Measurements from ENCODE around the gene EFCAB14.
A peak's percentile ranks its signal among the peaks of the same experiment; 100 is the strongest.

Gene EFCAB14

GRCh38 chr1:46691997-46692790 lies 26.7 kb downstream of the EFCAB14 start:
- in situ Hi-C loops (cut with HindIII; ENCODE audit: low sequenced_read_pairs), result no loop called here
- DNase-seq (ENCODE audit: low read depth, low spot score), result no peak
- peak; percentile 12 for TF ChIP-seq CTCF (IDR thresholded peaks at IDR 0.05; ENCODE audit: low read depth, low read length)

GRCh38 chr1:46690931-46691421 lies 27.9 kb downstream of the EFCAB14 start:
- no peak for TF ChIP-seq CTCF (IDR thresholded peaks at IDR 0.05; ENCODE audit: low read depth, low read length)
- H3K4me3 ChIP-seq (ENCODE audit: low read depth, low read length), result no peak overlapping the region
- no peak for DNase-seq (ENCODE audit: low read depth, low spot score)
- in situ Hi-C loops (cut with HindIII; ENCODE audit: low sequenced_read_pairs), result no loop called here

More at GRCh38 chr1:46691997-46692790, 26.7 kb downstream of the EFCAB14 start:
- no peak overlapping the region for H3K4me3 ChIP-seq (ENCODE audit: low read depth, low read length)

GRCh38 chr1:46689897-46690296 lies 29.0 kb downstream of the EFCAB14 start:
- no peak for TF ChIP-seq CTCF (IDR thresholded peaks at IDR 0.05; ENCODE audit: low read depth, low read length)
- H3K4me3 ChIP-seq (ENCODE audit: low read depth, low read length), result no peak overlapping the region
- in situ Hi-C loops (cut with HindIII; ENCODE audit: low sequenced_read_pairs), result no loop called here
- no peak for DNase-seq (ENCODE audit: low read depth, low spot score)

GRCh38 chr1:46689356-46689755 lies 29.6 kb downstream of the EFCAB14 start:
- in situ Hi-C loops (cut with HindIII; ENCODE audit: low sequenced_read_pairs), result no loop called here
- no peak for TF ChIP-seq CTCF (IDR thresholded peaks at IDR 0.05; ENCODE audit: low read depth, low read length)
- no peak for DNase-seq (ENCODE audit: low read depth, low spot score)
- no peak overlapping the region for H3K4me3 ChIP-seq (ENCODE audit: low read depth, low read length)

GRCh38 chr1:46687921-46688509 lies 30.9 kb downstream of the EFCAB14 start:
- no peak for TF ChIP-seq CTCF (IDR thresholded peaks at IDR 0.05; ENCODE audit: low read depth, low read length)
- H3K4me3 ChIP-seq (ENCODE audit: low read depth, low read length), result no peak overlapping the region
- DNase-seq (ENCODE audit: low read depth, low spot score), result no peak
- in situ Hi-C loops (cut with HindIII; ENCODE audit: low sequenced_read_pairs), result no loop called here

- DNase-seq (ENCODE audit: low read depth, low spot score), result peak; percentile 77
- no peak for TF ChIP-seq CTCF (IDR thresholded peaks at IDR 0.05; ENCODE audit: low read depth, low read length)
- in situ Hi-C loops (cut with HindIII; ENCODE audit: low sequenced_read_pairs), result no loop called here
- no peak overlapping the region for H3K4me3 ChIP-seq (ENCODE audit: low read depth, low read length)
Measured at GRCh38 chr1:46687093-46687659, 31.7 kb downstream of the EFCAB14 start.
